ENCODE results near the gene PLXDC2. TPM values are rescaled to one million over a fixed set of nuclear protein-coding genes. Genes with fewer than 3 reads are reported as not detected.

The PLXDC2 gene
- total and polyA plus RNA-seq, 2 experiments from 2014 or later: 13.5 to 19.4 TPM

DNA sequence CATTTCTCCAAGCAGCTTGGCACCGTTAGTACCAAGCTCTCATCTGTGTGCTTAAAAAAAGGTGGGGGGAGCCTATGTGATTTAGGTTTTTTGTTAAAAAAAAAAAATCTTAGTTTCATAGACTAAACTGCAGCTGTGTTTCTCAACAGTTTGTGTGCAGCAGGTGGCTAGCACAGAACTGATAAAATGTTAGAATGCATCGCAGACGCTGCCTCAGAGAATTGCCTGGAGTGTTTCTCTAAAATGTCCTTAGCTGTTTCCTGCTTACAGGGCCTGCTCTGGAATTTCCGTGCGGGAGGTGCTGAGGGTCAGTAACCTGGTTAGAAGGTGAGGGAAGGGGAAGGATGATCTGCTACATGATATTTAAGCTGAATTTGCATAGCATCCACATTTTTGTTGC lies 268.9 kb downstream of the PLXDC2 start:
- ATAC-seq: peak; percentile 57

DNA sequence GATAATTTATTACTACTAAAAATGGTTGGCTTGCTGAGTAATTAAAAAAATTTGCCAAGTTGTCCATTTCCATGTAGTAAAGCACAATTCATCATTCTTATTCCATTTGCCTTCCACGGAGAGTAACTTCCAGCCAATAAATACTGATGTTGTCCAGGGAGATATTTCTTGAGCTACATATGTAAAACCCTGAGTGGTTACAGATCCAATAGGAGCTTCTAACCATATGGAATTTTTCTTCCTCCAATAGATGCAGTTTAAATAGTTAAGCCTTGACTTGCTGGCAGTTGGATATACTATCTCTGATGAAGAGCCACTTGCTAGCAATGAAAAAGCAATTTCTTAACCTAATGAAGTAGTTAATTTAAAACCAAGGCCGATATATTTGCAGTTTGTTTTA lies 271.1 kb downstream of the PLXDC2 start:
- Histone ChIP-seq H3K4me2 (no peak overlapping the region), H3K79me2 (replicated peaks; ENCODE audit: insufficient read depth) (no peaks in the 10 kb centered on the region), H3K27me3 (ENCODE audit: insufficient read depth) (no peaks in the 10 kb centered on the region), H4K20me1 (replicated peaks; ENCODE audit: insufficient read depth) (no peaks in the 10 kb centered on the region), H3K4me3 (no peak overlapping the region), H3K4me1 (ENCODE audit: insufficient read depth) (no peaks in the 10 kb centered on the region), H3K9me2 (ENCODE audit: insufficient read depth) (no peaks in the 10 kb centered on the region), H2AFZ (no peak overlapping the region), H3F3A (replicated peaks; ENCODE audit: low read depth) (no peaks in the 10 kb centered on the region), H3K27ac (ENCODE audit: low read depth) (no peak overlapping the region), H3K36me3 (ENCODE audit: insufficient read depth) (no peaks in the 10 kb centered on the region)
- H3K4me1 Mint-ChIP-seq: peaks cover 16% of the 10 kb centered on the region
- DNase-seq (ENCODE audit: low spot score): no peak
- H3K9me3 Mint-ChIP-seq: no peaks in the 10 kb centered on the region
- H3K36me3 Mint-ChIP-seq (ENCODE audit: low read depth): peaks cover under 1% of the 10 kb centered on the region; the same call in 2 of the 3 replicates
- ATAC-seq: no peak
- H3K27ac Mint-ChIP-seq: no peak overlapping the region
- no peak overlapping the region for H3K4me3 Mint-ChIP-seq
- H3K27me3 Mint-ChIP-seq (ENCODE audit: insufficient read depth, low read depth, poor library complexity): no peaks in the 10 kb centered on the region
- TF ChIP-seq JUNB (IDR thresholded peaks at IDR 0.05; ENCODE audit: unreplicated experiment) (no peak), EZH2phosphoT487 (IDR thresholded peaks at IDR 0.05; ENCODE audit: unreplicated experiment) (no peak), POLR2AphosphoS5 (IDR thresholded peaks at IDR 0.05; ENCODE audit: low read depth) (no peak), CREB1 (CRISPR knock-in tag; IDR thresholded peaks at IDR 0.05; ENCODE audit: low read depth) (no peak), STAT1 (IDR thresholded peaks at IDR 0.05; ENCODE audit: unreplicated experiment) (no peak)
- TF ChIP-seq, protein P1, sequence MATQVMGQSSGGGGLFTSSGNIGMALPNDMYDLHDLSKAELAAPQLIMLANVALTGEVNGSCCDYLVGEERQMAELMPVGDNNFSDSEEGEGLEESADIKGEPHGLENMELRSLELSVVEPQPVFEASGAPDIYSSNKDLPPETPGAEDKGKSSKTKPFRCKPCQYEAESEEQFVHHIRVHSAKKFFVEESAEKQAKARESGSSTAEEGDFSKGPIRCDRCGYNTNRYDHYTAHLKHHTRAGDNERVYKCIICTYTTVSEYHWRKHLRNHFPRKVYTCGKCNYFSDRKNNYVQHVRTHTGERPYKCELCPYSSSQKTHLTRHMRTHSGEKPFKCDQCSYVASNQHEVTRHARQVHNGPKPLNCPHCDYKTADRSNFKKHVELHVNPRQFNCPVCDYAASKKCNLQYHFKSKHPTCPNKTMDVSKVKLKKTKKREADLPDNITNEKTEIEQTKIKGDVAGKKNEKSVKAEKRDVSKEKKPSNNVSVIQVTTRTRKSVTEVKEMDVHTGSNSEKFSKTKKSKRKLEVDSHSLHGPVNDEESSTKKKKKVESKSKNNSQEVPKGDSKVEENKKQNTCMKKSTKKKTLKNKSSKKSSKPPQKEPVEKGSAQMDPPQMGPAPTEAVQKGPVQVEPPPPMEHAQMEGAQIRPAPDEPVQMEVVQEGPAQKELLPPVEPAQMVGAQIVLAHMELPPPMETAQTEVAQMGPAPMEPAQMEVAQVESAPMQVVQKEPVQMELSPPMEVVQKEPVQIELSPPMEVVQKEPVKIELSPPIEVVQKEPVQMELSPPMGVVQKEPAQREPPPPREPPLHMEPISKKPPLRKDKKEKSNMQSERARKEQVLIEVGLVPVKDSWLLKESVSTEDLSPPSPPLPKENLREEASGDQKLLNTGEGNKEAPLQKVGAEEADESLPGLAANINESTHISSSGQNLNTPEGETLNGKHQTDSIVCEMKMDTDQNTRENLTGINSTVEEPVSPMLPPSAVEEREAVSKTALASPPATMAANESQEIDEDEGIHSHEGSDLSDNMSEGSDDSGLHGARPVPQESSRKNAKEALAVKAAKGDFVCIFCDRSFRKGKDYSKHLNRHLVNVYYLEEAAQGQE (IDR thresholded peaks at IDR 0.05; ENCODE audit: unreplicated experiment): no peak
- TF ChIP-seq, protein P2, sequence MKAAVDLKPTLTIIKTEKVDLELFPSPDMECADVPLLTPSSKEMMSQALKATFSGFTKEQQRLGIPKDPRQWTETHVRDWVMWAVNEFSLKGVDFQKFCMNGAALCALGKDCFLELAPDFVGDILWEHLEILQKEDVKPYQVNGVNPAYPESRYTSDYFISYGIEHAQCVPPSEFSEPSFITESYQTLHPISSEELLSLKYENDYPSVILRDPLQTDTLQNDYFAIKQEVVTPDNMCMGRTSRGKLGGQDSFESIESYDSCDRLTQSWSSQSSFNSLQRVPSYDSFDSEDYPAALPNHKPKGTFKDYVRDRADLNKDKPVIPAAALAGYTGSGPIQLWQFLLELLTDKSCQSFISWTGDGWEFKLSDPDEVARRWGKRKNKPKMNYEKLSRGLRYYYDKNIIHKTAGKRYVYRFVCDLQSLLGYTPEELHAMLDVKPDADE (IDR thresholded peaks at IDR 0.05): no peak
- TF ChIP-seq, protein P3, sequence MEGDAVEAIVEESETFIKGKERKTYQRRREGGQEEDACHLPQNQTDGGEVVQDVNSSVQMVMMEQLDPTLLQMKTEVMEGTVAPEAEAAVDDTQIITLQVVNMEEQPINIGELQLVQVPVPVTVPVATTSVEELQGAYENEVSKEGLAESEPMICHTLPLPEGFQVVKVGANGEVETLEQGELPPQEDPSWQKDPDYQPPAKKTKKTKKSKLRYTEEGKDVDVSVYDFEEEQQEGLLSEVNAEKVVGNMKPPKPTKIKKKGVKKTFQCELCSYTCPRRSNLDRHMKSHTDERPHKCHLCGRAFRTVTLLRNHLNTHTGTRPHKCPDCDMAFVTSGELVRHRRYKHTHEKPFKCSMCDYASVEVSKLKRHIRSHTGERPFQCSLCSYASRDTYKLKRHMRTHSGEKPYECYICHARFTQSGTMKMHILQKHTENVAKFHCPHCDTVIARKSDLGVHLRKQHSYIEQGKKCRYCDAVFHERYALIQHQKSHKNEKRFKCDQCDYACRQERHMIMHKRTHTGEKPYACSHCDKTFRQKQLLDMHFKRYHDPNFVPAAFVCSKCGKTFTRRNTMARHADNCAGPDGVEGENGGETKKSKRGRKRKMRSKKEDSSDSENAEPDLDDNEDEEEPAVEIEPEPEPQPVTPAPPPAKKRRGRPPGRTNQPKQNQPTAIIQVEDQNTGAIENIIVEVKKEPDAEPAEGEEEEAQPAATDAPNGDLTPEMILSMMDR (conservative IDR thresholded peaks at IDR 0.05; ENCODE audit: low read depth in 2 of 2): no peak

More for the DNA sequence above, 268.9 kb downstream of the PLXDC2 start:
- Histone ChIP-seq H3K4me2 (no peak overlapping the region), H2AFZ (no peak overlapping the region), H4K20me1 (replicated peaks; ENCODE audit: insufficient read depth) (no peaks in the 10 kb centered on the region), H3F3A (replicated peaks; ENCODE audit: low read depth) (no peaks in the 10 kb centered on the region), H3K9me2 (ENCODE audit: insufficient read depth) (no peaks in the 10 kb centered on the region), H3K4me3 (no peak overlapping the region), H3K79me2 (replicated peaks; ENCODE audit: insufficient read depth) (no peaks in the 10 kb centered on the region), H3K36me3 (ENCODE audit: insufficient read depth) (no peaks in the 10 kb centered on the region), H3K27ac (ENCODE audit: low read depth) (no peak overlapping the region), H3K4me1 (ENCODE audit: insufficient read depth) (no peaks in the 10 kb centered on the region), H3K27me3 (ENCODE audit: insufficient read depth) (no peaks in the 10 kb centered on the region)
- H3K27me3 Mint-ChIP-seq (ENCODE audit: insufficient read depth, low read depth, poor library complexity): peaks cover 3% of the 10 kb centered on the region
- peaks cover 16% of the 10 kb centered on the region for H3K4me1 Mint-ChIP-seq
- no peak overlapping the region for H3K4me3 Mint-ChIP-seq
- no peaks in the 10 kb centered on the region for H3K9me3 Mint-ChIP-seq
- H3K27ac Mint-ChIP-seq: no peak overlapping the region
- peak; percentile 46 for DNase-seq (ENCODE audit: low spot score)
- peaks cover 6% of the 10 kb centered on the region; the same call in 2 of the 3 replicates for H3K36me3 Mint-ChIP-seq (ENCODE audit: low read depth)
- TF ChIP-seq NANOG (IDR thresholded peaks at IDR 0.05; ENCODE audit: borderline replicate concordance): no peak
- TF ChIP-seq JUNB (IDR thresholded peaks at IDR 0.05; ENCODE audit: unreplicated experiment): no peak
- TF ChIP-seq, protein P2 (IDR thresholded peaks at IDR 0.05): no peak
- no peak for TF ChIP-seq EZH2phosphoT487 (IDR thresholded peaks at IDR 0.05; ENCODE audit: unreplicated experiment)
- no peak for TF ChIP-seq CREB1 (CRISPR knock-in tag; IDR thresholded peaks at IDR 0.05; ENCODE audit: low read depth)
